ENCODE data around the gene SH3BP4. TPM values are rescaled to one million over a fixed set of nuclear protein-coding genes. Genes with fewer than 3 reads are reported as not detected.

The SH3BP4 gene, protein sequence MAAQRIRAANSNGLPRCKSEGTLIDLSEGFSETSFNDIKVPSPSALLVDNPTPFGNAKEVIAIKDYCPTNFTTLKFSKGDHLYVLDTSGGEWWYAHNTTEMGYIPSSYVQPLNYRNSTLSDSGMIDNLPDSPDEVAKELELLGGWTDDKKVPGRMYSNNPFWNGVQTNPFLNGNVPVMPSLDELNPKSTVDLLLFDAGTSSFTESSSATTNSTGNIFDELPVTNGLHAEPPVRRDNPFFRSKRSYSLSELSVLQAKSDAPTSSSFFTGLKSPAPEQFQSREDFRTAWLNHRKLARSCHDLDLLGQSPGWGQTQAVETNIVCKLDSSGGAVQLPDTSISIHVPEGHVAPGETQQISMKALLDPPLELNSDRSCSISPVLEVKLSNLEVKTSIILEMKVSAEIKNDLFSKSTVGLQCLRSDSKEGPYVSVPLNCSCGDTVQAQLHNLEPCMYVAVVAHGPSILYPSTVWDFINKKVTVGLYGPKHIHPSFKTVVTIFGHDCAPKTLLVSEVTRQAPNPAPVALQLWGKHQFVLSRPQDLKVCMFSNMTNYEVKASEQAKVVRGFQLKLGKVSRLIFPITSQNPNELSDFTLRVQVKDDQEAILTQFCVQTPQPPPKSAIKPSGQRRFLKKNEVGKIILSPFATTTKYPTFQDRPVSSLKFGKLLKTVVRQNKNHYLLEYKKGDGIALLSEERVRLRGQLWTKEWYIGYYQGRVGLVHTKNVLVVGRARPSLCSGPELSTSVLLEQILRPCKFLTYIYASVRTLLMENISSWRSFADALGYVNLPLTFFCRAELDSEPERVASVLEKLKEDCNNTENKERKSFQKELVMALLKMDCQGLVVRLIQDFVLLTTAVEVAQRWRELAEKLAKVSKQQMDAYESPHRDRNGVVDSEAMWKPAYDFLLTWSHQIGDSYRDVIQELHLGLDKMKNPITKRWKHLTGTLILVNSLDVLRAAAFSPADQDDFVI
- 10 to 100 TPM; 37.3 to 39.0 (median 37.7) TPM for polyA plus RNA-seq (ENCODE audit: insufficient read length in 3 of 3)
- long read RNA-seq, donor 1, full-length matches to known transcripts = 1 of 1 reads
- long read RNA-seq, donor 1, partial matches to known transcripts = 0 of 1 reads
- long read RNA-seq, donor 1, other reads (novel, unspliced or antisense) = 0 of 1 reads
- long read RNA-seq, donor 2, full-length matches to known transcripts = 3 of 3 reads
- long read RNA-seq, donor 2, partial matches to known transcripts = 0 of 3 reads
- long read RNA-seq, donor 2, other reads (novel, unspliced or antisense) = 0 of 3 reads
- long read RNA-seq, donor 3, full-length matches to known transcripts = 3 of 11 reads
- long read RNA-seq, donor 3, partial matches to known transcripts = 8 of 11 reads
- long read RNA-seq, donor 3, other reads (novel, unspliced or antisense) = 0 of 11 reads
- long read RNA-seq, donor 4, full-length matches to known transcripts = 5 of 29 reads
- long read RNA-seq, donor 4, partial matches to known transcripts = 24 of 29 reads
- long read RNA-seq, donor 4, other reads (novel, unspliced or antisense) = 0 of 29 reads
- long read RNA-seq, donor 5, full-length matches to known transcripts = 2 of 9 reads
- long read RNA-seq, donor 5, partial matches to known transcripts = 7 of 9 reads
- long read RNA-seq, donor 5, other reads (novel, unspliced or antisense) = 0 of 9 reads
- long read RNA-seq, donor 6, full-length matches to known transcripts = 3 of 9 reads
- long read RNA-seq, donor 6, partial matches to known transcripts = 6 of 9 reads
- long read RNA-seq, donor 6, other reads (novel, unspliced or antisense) = 0 of 9 reads
- long read RNA-seq, donor 7, full-length matches to known transcripts = 10 of 36 reads
- long read RNA-seq, donor 7, partial matches to known transcripts = 26 of 36 reads
- long read RNA-seq, donor 7, other reads (novel, unspliced or antisense) = 0 of 36 reads
- long read RNA-seq, donor 8, full-length matches to known transcripts = 2 of 2 reads
- long read RNA-seq, donor 8, partial matches to known transcripts = 0 of 2 reads
- long read RNA-seq, donor 8, other reads (novel, unspliced or antisense) = 0 of 2 reads
- long read RNA-seq, donor 9, full-length matches to known transcripts = 4 of 22 reads
- long read RNA-seq, donor 9, partial matches to known transcripts = 18 of 22 reads
- long read RNA-seq, donor 9, other reads (novel, unspliced or antisense) = 0 of 22 reads
- long read RNA-seq, donor 10, full-length matches to known transcripts = 4 of 40 reads
- long read RNA-seq, donor 10, partial matches to known transcripts = 36 of 40 reads
- long read RNA-seq, donor 10, other reads (novel, unspliced or antisense) = 0 of 40 reads
- long read RNA-seq, donor 11, full-length matches to known transcripts = 5 of 5 reads
- long read RNA-seq, donor 11, partial matches to known transcripts = 0 of 5 reads
- long read RNA-seq, donor 11, other reads (novel, unspliced or antisense) = 0 of 5 reads
- long read RNA-seq, donor 12, full-length matches to known transcripts = 10 of 61 reads
- long read RNA-seq, donor 12, partial matches to known transcripts = 51 of 61 reads
- long read RNA-seq, donor 12, other reads (novel, unspliced or antisense) = 0 of 61 reads
- long read RNA-seq, donor 13, full-length matches to known transcripts = 1 of 7 reads
- long read RNA-seq, donor 13, partial matches to known transcripts = 6 of 7 reads
- long read RNA-seq, donor 13, other reads (novel, unspliced or antisense) = 0 of 7 reads
- long read RNA-seq, donor 14 = 0 reads
- long read RNA-seq, donor 15, full-length matches to known transcripts = 6 of 22 reads
- long read RNA-seq, donor 15, partial matches to known transcripts = 16 of 22 reads
- long read RNA-seq, donor 15, other reads (novel, unspliced or antisense) = 0 of 22 reads
- long read RNA-seq, donor 16, full-length matches to known transcripts = 3 of 16 reads
- long read RNA-seq, donor 16, partial matches to known transcripts = 13 of 16 reads
- long read RNA-seq, donor 16, other reads (novel, unspliced or antisense) = 0 of 16 reads

- DNase-seq = peak; percentile 80
These were observed at the start of gene SH3BP4 for GRCh38 chr2:234951664-234952269. Gene SH3BP4, plus strand, starts transcription at chr2:234952017. Its CDS starts 82,986 bp downstream, at chr2:235035003.

DNA sequence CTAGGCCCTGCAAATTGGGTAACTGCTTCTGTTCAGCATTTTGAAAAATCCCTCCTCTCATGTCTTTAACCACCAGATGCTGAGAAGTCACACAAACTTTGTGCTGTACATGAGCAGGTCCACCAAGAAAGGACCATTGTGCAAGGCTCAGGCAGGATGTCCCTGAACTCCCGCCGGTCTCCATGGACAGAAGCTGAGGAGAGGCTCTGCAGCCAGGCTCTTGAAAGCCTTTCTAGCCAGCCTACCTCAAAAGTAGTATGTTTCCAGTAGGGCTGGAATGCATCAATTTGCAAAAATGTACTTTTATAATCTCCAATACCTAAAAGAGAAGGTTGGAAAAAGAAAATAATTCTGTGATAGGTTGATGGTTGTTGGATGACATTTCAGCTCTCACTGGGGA lies 47.0 kb upstream of the SH3BP4 start:
- no peak for DNase-seq

- no peak for DNase-seq
These were observed 46.1 kb upstream of the SH3BP4 start for GRCh38 chr2:234905547-234906265.

GRCh38 chr2:234910186-234910679 lies 41.6 kb upstream of the SH3BP4 start:
- DNase-seq = no peak

- no peak for DNase-seq
These were observed 40.5 kb upstream of the SH3BP4 start for GRCh38 chr2:234911271-234911670.

GRCh38 chr2:234912437-234912836 lies 39.4 kb upstream of the SH3BP4 start:
- no peak for DNase-seq

GRCh38 chr2:234913208-234913626 lies 38.6 kb upstream of the SH3BP4 start:
- DNase-seq = no peak

DNA sequence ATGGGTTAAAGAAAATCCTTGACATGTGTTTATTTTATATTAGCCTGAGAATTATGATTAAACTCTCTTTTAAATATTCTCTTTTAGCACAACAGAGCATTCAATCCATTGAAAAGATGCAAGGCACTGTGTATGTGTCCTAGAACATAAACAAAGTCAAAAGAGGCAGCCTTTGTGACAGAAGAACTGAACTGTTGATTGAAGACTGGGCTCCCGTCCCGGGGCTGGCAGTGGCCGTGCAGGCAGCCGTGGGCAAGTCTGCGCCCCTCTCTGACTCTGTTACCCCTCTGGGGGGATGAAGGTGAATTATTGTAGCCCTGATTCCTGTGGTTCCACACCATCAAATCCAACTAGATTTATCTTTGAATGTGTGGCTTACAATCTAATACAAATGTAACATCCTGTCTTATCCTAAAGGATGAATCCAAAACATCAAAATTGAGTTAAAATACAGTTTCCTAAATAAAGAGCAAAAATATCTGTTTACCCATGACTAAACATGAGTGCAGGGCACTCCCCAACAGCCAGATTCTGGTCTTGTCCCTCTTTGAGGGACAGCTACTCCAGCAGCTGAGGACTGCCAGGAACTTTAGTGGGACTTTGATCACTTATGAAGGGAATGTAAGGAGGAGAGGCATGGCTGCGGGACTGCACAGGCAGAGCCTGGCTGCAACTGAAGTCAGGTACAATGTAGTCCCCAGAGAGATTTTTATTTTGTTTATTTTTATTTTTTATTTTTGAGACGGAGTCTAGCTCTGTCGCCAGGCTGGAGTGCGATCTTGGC lies 37.3 kb upstream of the SH3BP4 start:
- no peak for DNase-seq

DNA sequence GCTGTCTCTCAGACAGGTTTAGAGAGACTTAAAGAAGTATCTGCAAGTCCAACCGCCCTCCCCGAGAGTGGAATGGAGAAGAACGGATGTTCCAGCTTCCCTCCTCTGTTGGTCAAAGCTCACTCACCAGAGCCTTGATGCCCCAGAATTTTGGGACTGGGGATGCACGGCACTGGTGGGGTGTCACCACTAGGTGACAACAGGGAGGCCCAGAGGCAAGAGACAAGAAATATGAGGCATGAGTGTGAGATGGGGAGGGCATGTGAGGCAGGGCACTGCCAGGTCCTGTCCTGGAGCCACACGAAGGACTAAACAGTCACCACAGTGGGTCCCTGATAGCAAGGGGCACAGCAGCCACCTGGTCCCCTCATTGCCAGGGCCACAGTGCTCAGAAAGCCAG lies 35.1 kb upstream of the SH3BP4 start:
- no peak for DNase-seq

- DNase-seq = no peak
These were observed 34.4 kb upstream of the SH3BP4 start for GRCh38 chr2:234917211-234917975.

GRCh38 chr2:234919711-234920110 lies 32.1 kb upstream of the SH3BP4 start:
- no peak for DNase-seq

DNA sequence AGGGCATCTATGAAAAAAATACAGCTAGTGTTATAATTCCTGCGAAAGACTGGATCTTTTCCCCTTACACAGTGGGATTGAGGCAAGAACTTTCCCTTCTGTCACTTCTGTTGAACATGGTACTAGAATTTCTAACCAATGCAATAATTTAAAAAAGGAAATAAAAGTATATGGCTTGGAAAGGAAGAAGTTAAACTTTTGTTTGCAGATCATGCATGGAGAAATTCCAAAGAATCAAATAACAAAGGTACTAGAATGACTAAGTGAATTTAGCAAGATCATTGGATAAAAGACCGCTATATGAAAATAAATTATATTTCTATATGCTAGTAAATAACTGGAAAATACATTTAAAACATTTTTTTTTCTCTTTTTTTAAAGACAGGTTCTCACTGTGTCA lies 31.0 kb upstream of the SH3BP4 start:
- DNase-seq = peak; percentile 31

- DNase-seq = no peak
These were observed 22.8 kb upstream of the SH3BP4 start for GRCh38 chr2:234929002-234929401.

DNA sequence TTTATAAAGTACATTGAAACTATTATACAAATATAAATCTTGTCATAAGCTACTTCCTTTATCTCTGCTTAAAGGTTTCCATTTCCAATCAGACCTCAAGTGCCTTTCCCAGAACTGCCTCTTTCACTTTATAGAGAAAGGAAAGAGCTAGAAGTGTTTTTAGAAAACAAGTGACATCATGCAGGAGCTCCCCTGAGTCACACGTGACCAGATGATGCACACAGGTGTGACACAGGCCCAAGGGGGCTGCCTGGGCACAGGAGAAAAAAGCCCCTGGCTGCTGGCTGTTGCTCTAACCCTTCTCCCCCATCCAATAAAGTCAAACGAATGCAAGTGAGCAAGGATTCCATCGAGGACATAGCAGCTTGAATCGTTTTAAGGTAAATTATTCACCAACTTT lies 21.4 kb upstream of the SH3BP4 start:
- no peak for DNase-seq

- no peak for DNase-seq
These were observed 20.4 kb upstream of the SH3BP4 start for GRCh38 chr2:234931371-234931770.
